ENCODE results near the gene ZNF692.
"Not testable (repeated sequence)": the region's sequence is repeated elsewhere in the genome, so short reads cannot be mapped to it uniquely, and the experiment has no call there.

Gene ZNF692

DNA sequence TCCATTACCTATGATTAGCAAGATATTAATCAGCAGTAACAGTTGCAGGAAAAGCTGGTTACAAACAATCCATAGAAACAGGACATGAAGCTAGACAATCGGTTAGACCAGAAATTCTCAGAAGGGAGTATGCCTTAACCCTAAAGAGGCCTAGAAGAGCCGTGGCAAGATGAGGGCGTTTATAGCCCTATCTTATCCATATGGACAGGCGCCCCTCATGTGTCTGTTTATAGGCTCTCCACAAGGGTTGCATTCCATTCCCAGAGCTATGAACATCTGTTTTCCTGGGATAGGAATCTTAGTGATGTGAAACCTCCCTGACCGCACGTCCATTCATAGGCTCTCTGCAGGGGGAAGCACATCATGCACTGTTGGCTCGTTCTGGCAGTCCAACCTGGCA is 23.5 kb upstream of the ZNF692 start:
- not testable (repeated sequence) for DNase-seq

DNA sequence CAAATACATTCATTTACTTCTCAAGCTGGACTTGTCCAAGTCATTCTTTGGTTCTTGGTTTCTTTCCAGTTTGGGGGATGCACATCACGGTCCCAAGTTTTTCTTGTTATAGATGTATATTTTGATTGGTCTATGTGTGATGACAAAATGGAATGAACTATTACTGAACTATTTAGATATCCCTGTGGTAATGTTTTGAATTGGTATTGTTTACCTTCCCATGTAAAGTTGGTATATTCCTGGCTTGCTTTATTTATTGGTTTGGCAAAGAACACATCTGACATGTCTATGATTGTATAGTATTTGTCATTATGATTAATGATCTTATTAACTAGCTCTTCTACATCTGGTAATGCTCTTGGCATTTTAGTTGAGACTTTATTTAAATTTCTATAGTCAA is 22.4 kb upstream of the ZNF692 start:
- no peak for DNase-seq

DNA sequence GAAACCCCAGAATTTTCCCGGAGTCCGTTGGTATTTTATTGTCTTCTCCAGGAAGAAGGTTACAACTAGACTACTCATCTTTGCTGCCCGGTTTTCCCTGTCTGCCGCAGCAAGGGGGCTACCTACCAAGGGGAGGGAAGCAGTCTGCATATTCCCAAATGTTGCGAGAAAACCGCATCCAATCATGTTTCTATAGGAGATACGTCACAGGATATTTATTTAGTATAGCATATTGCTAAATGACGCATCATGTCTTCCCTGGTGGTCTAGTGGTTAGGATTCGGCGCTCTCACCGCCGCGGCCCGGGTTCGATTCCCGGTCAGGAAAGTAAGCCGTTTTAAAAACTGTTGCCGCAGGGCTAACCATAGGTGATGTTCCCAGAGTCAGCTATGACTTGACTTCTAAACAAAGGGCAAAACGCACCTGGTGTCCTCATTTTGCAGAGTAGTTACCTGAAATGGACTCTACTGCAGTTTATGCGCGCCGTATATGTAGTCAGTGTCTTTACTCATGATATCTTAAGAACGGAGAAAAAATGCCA is 15.2 kb upstream of the ZNF692 start:
- peak; percentile 94 for DNase-seq

DNA sequence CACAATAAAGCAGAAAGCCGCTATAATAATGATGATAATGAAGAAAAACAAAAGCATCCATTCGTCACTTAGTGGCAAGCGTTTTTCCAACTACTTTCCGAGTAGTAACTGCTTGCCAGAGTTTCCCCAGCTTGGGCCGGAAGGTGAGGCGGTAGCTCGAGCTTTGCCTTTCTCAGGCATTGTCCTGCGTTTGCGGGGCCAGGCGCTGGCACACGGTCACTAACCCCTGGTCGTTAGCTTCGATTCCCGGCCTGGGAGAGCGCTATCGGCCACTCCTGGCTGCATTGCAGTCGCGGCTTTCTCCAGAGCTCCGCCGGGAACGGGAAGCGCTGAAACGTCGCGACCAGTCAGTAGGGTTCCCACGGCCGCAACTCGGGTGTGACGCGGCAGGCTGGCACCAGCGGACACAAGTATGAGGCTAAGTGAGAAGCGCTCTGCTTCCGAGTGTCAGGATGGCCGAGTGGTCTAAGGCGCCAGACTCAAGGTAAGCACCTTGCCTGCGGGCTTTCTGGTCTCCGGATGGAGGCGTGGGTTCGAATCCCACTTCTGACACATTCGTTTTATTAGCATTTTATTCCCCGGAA is 14.6 kb upstream of the ZNF692 start:
- peak; percentile 94 for DNase-seq

DNA sequence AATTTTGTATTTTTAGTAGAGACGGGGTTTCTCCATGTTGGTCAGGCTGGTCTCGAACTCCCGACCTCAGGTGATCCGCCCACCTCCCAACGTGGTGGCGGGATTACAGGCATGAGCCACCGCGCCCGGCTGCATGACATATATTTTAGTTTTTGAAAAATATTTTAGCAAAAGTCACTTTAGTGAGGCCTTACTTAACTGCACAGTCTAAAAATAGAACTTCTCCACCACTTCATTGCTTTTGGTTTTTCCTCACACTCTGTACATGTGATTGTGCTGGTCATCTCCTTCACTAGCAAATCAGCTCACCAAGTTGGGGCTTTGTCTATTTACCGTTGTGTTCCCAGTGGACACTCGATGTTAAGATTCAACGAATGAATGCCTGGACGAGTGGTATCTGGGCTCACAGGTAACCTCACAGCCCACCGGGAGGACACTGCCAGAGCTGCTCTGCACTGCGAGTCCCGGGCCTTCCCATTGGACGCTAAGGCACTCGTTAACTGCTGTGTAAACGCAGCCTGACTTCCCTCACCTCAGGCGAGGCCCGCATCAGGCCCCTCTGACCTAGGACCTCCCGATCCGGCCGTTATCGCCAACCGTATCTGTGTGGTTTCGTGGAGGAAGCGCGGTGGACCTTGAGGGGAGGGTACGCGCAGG is 14.0 kb upstream of the ZNF692 start:
- DNase-seq: peak; percentile 85

DNA sequence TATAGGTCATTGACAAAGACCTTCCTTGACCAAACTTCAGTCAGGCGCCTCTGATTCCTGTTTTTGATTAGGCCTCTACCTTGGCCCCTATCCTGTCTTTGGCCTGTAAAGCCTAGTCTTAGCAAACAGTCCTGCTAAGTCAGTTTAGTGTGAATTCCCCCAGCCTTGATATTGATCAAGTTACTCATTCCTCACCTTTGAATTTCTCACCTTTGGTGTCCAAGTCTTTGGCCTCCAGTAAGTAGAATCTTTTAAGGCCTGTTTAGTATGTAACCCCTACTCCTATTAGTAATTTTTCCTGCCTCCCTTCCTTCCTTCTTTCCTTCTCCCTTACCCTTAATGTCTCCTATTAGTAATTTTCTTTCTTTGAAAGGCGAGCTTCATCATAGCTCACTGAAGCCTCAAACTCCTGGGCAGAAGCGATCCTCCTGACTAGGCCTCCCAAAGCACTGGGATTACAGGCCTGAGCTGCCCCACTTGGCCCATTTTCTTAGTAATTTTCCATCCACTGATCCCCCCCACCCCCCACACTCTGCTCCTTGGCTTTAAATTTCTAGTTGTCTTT is 13.0 kb upstream of the ZNF692 start:
- DNase-seq: no peak

DNA sequence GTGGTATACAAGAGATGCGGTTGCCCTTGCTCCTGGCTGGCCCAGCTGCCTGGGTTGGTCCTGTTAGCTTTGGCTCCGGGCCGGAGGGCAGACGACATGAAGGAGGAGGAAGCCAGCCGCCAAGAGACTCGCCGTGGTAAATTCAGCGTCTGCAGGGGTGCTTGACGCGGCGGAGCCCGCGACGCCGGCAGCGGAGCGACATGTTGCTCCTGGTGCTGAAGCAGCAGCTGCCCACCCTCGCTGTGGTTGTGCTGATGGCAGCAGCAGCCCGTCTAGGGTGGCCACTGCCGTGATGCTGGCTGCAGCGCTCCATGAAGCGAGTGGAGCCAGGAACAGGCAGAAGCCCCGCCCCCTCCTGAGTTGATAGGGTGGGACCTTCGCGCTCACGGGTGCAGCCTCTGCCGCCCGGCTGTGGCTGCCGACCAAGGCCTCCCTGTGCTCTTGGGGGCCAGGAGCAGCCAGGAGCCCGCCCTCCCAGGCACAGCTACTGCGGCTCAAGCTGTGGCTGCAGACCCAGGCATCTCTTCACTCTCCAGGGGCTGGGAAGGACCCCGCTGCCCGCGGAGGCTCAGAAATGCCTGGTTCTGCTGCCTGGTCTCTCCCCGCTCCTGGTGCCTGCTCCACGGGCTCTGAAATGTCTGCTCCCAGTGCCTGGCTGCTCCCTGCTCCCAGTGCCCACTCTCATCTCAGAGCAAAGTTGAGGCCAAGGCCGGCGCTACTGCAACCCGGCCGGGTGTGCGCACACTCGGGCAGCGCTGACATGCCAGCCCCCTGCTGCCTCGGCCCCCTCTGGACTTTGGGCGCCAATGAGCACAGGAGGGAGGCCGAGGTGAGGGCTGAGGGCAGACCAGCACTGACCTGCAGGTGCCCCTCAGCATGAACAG is 4.4 kb upstream of the ZNF692 start:
- peak; percentile 91 for DNase-seq

DNA sequence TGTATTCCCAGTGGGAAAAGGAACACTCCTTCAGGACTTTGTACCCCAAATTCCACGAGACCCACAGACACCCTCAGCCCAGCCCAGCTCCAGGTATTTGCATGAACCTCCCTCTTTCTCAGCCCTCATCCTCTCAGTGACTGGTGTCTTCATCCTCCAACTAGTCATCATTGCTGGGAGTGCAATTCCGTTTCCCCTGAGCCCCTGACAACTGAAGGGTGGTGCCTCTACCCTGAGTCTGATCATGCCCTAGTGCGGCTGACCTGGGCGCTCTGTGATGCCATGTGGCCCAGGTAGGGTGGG is 3.8 kb upstream of the ZNF692 start:
- no peak for DNase-seq

DNA sequence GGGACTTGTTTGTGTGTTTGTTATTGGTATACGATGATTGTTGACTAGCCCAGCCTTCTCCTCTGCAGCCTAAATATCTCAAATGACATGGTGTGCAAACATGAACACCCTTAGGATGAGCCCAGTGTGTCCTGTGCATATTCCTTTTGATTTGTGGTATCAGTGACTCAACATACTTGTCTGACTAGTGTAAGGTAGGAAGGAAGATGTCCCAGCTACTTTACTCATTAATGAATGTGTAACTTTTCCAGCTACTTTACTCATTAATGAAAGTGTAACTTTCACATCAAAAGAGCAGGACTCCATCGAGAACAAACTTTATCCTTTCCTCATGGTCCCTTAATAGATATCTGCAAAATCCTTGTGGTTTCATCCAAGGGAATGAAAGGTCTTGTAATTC is 2.7 kb upstream of the ZNF692 start:
- no peak for DNase-seq

DNA sequence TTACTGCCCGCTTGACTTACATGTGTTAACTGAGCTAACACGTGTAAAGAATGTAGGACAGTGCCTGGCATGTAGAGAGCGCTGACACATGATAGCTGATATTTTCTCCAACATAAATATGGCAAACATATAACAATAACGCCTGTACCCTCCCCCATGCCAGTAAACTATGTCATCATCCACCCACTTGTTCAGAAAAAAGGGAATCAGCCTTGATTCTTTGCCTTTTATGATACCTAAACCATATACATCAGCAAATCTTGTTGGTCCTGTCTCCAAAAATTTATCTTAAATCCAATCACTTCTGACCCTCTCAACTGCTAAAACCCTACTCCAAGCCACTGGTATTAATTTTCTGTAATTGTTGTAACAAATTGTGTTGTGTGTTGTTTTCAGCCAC is 1.1 kb upstream of the ZNF692 start:
- no peak for DNase-seq

DNA sequence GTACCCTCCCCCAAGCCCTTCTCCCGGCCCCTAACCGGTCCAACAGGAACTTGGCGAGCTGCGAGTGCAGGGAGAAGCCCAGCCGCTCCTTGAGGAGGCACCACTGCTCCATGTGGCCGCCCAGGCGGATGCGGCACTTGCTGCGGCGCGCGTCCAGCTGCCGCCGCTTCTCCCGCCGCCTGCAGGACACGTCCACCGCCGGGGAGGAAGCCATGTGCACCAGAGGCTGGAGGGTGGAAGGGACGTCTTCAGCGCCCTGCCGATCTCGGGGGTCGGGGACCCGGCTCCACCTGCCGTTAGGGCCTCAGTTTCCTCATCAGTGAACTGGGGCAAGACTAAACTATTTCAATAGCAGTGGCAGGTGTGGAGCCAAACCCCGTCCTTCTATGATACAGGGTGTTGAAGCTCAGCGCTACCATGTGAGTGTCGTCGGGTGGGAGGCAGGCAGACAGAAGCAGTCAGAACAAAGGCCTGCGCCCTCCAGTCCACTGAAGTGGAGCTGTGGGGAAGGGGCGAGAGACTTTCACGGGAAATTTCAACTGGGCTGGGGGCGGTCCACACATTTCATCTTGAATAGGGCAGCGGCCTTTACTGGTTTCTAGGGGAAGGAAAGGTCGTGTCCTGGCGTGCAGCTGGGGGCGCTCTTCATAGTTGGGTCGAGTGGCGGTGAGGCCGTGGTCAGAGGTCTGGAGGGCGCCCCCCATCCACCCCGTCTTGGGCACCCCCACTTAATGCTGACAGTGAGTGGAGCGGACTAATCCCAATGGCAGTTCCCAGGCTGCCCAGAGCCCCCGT is 592 bp downstream of the ZNF692 start:
- peak; percentile 82 for DNase-seq

DNA sequence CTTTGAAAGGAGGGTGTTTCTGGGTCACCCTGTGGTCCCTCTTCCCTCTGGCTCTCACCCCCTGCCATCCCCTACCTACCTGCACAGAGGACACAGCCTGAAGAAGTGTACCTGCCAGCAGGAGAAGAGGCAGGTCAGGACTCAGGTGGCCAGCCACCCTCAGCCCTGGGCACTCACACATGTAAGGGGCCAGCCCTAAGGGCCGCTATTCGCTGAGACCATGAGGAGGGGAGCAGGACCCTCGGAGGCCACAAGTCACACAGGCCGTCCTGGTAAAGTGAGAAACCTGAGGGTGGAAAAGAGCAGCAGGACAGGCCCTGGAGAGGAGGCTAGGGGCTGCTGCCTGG is 1.2 kb downstream of the ZNF692 start:
- no peak for DNase-seq

DNA sequence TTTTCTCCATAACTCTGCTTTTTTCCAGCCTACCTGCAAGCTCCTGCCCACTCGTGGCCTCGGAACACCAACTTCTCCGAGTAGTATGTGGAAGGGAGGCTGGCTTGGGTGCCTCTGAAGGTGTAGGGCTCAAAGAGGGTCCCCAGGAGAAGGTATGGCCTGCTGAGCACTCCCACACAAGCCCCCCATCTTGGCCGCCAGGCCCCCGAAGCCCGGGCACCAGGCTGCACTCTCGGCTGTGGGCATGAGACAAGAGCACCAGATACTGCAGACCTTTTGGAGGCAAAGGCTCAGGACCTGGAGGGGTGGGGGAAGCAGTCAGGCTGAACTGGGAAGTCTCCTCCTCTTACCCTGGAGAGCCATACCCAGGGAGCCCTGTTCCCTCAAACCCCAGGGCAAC is 1.7 kb downstream of the ZNF692 start:
- DNase-seq: no peak

DNA sequence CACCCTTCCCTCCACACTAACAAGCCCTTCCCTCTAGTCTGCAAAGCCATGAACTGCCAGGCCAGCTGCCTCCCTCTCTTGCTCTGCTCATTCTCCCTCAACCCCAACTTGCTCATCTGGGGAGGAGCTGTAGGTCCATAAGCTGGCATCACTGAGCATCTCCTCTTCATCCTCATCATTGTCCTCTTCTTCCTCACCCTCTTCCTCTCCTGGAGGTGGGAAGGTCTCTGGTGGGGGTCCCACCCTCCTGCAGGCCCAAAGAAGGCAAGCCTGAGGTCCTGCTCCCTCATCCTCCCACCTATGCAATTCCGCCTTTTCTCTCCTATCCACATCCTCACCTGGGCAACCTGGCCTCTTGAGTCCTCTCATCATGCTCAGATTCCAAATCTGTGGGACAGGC is 2.7 kb downstream of the ZNF692 start:
- no peak for DNase-seq

DNA sequence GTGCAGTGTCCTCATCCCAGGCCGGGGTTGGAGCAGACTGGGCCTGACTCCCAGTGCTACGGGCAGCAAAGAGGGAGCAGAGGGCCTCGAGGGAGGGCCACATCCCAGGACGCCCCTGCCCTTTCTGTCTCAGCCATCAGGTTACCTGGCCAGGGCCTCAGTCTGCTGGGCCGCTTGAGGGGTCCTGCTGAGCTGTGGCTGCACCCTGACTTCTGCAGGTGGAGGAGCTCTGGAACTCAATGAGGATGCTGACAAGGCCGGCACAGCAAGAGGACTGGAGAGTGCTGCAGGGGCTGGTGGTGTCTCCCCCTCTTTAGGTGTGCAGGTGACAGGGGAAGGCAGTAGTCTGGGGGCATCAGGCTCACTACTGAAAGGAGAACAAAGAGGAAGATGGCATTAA is 3.3 kb downstream of the ZNF692 start:
- no peak for DNase-seq

DNA sequence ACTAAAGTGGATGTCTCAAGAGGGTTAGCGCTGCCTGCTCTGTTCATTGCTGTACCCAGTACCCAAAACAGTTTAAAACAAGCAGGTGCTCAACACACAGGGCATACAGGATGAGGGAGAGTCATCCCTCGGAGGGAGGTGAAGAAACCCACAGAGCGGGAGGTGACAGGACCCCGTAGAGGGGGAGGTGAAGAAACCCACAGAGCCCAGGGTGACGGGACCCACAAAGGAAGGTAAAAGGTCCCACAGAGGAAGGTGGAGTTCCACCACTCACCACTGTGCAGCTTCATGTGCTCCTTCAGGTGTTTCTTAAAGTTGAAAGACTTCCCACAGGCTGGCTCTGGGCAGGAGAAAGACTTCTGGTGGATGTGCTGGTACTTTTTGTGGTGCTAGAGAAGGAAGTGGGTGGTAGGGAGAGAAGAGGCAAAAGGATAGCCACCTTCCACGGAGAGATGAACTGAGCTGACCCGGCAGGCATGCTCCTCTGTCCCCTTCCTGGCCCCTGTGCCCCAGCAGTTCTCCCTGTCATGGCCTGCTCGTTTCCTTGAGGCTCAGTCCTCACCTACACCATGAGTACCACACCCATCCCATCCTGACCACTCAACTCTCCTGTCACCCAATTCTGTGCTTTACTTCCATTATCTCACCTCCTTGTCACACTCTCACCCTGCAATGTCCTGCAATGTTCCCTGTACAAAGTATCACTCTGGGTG is 5.1 kb downstream of the ZNF692 start:
- no peak for DNase-seq

DNA sequence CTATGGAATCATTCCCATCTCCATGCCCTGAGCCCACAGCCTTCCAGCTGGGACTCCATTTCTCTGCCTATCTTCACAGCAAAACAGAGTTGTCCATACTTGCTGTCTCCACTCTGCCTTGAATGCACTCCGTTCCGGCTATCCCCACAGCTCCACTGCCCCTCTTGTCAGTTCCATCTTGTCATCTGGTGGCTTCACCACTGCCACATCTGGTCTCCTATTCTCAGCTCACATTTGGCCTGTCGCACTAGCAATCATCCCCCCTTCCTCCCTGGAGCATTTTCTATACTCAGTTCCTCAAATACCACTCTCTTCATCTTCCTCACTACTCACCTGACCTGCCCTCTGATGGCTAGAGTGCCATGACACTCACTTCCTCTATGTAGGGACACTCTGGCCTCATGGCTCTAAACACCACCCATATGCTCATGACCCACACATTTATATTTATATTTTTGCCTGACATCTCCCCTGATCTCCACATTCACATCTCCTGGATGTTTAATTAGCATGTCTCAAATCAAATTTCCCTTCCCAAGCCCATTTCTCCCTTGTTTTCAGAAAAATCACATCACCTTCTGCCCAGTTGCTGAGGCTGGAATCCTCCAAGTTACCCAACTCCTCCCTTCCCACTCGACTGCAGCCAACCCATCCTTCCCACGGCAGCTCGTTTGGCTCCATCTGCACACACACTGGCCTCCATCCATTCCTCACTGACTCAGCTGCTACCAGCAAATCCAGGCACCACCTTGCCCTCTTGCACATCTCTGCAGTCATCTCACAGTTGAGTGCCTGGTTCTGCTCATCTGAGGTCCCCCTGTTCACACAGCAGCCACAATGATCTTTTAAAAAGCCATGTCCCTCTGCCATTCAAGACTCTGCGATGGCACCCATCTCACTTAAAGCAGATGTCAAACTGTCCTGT is 6.1 kb downstream of the ZNF692 start:
- no peak for DNase-seq

DNA sequence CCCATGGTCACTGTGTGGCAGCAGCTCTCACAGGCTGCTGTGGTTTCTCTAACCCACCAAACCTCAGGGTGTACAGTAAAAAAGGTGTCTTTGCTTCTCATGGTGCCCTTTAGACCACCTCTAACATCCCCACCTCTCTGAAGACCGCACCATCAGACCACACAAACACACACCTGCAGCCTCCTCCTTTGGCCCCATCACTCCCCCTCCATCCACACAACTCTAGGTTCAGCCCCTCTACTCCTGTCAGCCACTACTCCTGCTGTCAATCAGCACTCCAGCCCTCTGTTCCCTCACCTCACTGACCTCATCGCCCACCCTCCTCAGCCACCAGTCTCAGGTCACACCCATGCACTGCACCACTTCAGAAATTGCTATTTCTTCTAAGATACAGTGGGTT is 7.5 kb downstream of the ZNF692 start:
- no peak for DNase-seq

DNA sequence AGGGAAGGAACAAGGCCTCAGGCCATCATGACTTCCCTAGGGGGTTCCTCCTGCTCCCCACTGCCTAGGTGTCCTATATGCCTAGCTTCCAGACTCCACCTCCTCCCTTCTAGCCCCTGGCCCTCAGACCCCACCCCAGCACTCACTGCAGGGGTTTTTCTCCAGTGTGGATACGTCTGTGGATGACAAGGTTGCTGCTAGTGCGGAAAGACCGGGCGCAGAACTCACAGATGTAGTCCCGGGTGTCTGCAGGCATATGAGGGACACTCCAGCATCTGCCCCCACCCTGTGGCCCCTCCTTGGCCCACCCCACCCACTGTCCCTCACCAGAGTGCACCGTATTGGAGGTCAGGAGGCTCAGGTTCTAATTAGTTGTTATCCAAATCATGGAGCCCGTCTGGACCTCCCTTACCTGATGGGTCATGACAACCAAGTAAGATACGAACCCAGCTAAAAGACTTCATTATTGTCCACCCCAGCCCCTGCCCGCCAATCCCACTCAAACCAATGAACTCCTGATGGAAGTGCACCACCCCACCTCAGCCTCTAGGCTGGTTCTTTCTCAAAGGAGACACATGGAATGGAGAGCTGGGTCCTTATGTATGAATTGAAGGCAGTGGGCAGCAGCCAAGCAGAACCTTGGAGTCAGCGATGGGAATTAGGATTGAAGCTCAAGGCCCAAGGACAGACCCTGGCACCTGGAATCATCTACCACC is 8.2 kb downstream of the ZNF692 start:
- no peak for DNase-seq

DNA sequence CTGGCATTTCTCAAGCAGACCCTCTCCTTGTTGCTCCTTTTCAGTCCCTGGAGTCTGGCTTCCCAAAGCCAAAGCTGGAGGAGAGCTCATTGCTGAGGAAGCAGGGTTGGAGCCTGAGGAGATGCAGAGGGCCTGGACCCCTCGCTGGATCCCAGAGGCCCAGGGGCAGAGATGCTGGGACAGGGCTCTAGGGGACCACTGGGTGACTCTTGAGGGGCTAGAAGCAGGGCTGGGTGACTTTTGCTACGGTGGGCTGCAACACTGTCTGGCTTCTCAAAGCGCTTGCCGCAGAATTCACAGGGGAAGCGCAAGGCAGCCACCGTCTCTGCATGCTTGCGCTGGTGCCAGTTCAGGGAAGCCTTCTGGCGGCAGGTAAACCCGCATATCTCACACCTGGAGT is 8.8 kb downstream of the ZNF692 start:
- DNase-seq: no peak
